ENCODE results near the gene ZACN.

ZACN gene

GRCh38 chr17:76087531-76087930 is 8.5 kb downstream of the ZACN start:
- no peak overlapping the region for H3K27ac ChIP-seq
- TF ChIP-seq CTCF (conservative IDR thresholded peaks at IDR 0.05), result no peak

GRCh38 chr17:76088041-76088867 is 9.3 kb downstream of the ZACN start:
- peak; percentile 14; the same call in 1 of the 2 replicates for TF ChIP-seq CTCF (conservative IDR thresholded peaks at IDR 0.05)
- no peak overlapping the region for H3K27ac ChIP-seq

- TF ChIP-seq CTCF (conservative IDR thresholded peaks at IDR 0.05), result no peak
- H3K27ac ChIP-seq, result no peak overlapping the region
Observed at GRCh38 chr17:76088868-76089576, 10.0 kb downstream of the ZACN start.

GRCh38 chr17:76089680-76090516 is 10.9 kb downstream of the ZACN start:
- no peak for TF ChIP-seq CTCF (conservative IDR thresholded peaks at IDR 0.05)
- no peak overlapping the region for H3K27ac ChIP-seq

- no peak overlapping the region for H3K27ac ChIP-seq
- TF ChIP-seq CTCF (conservative IDR thresholded peaks at IDR 0.05), result no peak
Observed at GRCh38 chr17:76090517-76091129, 11.6 kb downstream of the ZACN start.

GRCh38 chr17:76091526-76092286 is 12.7 kb downstream of the ZACN start:
- no peak for TF ChIP-seq CTCF (conservative IDR thresholded peaks at IDR 0.05)
- no peak overlapping the region for H3K27ac ChIP-seq

Data from VCaP (cell line).